GM12892 (cell line): ENCODE data around the gene KIF6.

Experiments
- POLR2A ChIP-seq: IDR thresholded peaks from 2 replicates; pipeline ENCODE4 v1.6.1; 2011; ENCODE audit warnings: low read depth, low read length, control low read depth
- POLR2AphosphoS5 ChIP-seq: IDR thresholded peaks from 2 replicates; pipeline ENCODE4 v1.6.1; 2011; ENCODE audit warnings: low read depth, low read length, control low read depth
- TAF1 ChIP-seq: IDR thresholded peaks from 2 replicates; pipeline ENCODE4 v1.6.1; 2011; ENCODE audit warnings: low read depth, mild to moderate bottlenecking, control low read depth, low read length, borderline replicate concordance

DNA sequence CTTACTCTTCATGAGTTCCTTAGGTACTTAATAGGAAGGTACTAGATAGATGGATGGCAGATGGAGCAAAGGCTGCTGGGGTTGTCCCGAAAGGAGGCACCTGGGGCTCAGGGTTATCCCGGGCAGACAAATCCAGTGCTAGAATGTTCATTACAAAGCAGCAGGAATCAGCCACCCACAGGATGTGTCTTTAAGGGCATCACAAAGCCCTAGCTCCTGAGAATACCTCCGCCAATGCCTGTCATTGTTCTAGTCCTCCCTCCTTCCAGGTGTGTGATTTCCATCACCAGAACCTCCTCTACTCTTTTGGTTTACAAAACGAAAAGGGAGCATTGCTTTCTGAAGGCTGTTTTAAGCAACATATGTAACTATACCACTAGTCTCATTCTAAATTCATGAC, 138.1 kb downstream of the KIF6 start:
- no peak for TF ChIP-seq POLR2A
- no peak for TF ChIP-seq POLR2AphosphoS5
- no peak for TF ChIP-seq TAF1
